ENCODE measurements around the gene CREBL2.
"Not testable (repeated sequence)": the region's sequence is repeated elsewhere in the genome, so short reads cannot be mapped to it uniquely, and the experiment has no call there.

CREBL2 gene

DNA sequence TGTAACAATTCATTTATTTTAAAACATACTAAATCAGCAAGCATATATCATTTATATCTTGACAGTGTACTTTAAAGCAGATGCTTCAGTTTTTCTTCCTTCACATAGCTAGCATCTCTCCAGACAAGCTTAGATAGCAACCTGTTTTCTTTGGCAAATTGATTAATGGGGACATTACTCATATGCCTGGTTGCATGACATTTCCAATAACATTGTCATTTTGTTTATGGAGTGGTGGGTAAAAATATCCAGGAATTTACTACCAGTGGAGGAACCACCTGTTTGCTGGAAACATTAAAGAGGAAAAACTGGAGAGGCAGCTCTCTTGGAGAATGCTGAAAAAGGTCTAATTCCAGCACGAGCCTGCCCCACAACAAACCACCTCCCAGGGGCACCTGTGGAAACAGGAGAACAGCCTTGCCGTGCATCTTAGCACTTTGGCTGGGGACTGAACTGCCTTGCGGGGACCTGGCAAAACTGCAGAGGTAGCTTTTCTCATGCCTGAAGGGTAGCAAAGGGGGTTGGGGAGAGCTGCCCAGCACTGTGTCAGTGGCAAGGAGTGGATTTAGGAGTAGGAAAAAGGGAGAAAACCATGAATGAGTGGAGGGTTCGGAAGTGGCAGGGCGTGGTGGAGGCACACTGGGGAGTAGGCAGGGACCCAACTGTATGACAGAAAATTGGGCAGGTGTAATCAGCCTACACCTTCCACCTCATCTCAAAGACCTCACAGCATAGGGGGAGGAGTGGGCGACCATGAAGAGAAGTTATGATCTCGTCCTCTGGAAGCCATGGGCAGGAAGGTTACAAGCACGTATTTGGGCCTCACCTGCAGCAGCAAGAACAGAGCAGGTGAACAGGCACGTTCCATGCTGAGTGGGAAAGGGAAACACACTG lies 11.7 kb upstream of the CREBL2 start:
- DNase-seq, result no peak

- no peak for DNase-seq
These were observed 11.0 kb upstream of the CREBL2 start for GRCh38 chr12:12600659-12601058.

DNA sequence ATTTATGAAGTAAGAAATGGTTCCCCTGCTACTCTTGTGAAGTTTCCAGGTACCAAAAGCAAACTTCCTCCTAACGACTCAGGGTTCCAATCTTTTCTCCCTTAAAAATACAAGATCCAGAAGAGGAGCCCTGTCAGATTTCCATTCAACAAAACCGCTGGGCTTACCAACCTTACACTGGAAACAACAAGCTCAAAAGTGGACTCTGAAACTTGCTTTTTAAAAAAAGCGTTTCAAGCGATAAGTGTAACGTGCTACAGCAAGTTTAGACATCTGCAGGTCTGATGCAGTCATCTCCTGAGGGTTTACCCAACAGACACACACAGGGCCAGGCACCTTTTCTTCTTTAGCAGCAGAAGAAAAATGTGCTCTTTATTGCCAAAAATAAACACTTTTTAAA lies 6.9 kb upstream of the CREBL2 start:
- DNase-seq, result no peak

DNA sequence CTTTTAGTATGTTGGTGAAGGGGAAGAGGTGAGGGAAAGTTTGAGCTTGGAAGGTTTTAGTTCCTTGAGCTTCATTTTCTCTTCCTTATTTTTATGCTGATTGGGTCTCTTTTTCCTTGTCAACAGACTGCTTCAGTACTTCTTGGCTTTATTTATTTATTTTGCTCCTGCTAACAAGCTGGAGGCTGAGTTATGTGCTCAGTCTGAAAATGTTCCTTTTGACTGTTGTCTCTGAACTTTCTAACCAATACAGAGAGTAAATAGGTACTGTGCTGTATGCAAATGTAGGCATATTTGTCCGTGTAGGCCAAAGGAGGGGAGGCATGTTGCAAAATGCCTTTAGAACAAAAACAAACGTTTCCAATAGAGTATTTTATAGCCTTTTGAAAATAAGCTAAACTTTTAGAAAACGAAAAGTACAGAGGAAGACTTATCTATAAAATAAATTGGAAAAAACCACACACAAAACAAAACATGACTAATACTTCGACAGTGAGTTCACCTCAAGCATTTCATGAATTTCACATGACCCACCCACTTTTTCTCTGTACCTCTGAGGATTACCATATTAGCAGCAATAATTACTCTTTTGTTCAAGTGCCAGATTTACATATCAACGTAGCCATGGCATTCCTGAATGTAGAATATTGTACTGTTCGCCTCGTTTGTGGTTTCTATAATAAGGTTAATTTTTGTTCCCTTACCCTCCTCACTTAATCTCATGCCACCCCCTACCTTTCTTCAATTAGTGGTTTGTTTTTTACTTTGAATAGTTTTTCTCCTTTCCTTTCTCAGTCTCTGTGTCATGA lies 4.7 kb upstream of the CREBL2 start:
- no peak for DNase-seq

DNA sequence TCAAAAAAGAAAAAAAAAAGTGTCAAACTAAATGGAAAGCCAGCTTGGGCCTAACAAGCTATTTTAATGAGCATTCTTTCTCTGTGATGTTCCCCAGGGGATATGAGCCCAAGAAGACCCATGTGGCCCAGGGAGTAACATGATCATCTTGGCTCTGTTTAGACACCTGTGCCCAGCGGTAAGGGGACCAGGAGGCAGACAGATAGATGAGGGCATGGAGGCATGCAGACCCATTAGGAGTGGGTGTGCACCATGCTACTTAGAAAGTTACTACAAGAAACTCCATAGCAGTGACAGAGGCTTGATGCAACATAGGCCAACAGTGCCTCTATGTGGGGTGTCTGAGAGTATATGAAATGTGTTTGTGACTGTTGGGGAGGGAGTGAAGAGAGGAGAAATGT lies 3.1 kb upstream of the CREBL2 start:
- DNase-seq, result no peak

DNA sequence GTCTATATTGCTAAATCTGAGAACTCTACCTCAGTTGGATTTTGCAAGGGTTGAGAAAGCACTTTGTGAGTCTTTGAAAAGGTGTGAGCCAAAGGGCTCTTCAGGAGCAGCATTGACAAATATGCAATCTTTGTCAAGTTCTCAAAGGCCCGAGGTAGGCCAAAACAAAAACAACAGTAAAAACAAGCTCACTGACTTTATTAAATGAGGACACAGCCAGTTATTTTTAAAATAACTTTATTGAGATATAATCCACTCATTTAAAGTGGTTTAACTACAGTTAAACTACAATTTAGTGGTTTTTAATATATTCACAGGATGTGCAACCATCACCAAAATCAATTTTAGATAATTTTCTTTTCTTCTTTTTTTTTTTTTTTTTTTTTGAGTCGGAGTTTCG lies 2.0 kb upstream of the CREBL2 start:
- DNase-seq, result no peak

DNA sequence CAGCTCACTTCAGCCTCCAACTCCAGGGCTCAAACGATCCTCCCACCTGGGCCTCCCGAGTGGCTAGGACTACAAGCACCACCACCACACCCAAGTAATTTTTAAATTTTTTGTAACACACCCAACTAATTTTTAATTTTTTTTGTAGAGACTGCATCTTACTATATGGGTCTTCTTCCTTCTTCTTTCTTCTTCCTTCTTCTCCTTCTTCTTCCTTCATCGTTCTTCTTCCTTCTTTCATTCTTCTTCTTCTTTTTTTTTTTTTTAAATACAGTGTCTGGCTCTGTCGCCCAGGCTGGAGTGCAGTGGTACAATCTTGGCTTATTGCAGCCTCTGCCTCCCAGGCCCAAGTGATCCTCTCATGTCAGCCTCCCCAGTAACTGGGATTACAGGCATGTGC lies 965 bp upstream of the CREBL2 start:
- no peak for DNase-seq

- DNase-seq, result no peak
These were observed 682 bp downstream of the CREBL2 start for GRCh38 chr12:12612358-12612757.

DNA sequence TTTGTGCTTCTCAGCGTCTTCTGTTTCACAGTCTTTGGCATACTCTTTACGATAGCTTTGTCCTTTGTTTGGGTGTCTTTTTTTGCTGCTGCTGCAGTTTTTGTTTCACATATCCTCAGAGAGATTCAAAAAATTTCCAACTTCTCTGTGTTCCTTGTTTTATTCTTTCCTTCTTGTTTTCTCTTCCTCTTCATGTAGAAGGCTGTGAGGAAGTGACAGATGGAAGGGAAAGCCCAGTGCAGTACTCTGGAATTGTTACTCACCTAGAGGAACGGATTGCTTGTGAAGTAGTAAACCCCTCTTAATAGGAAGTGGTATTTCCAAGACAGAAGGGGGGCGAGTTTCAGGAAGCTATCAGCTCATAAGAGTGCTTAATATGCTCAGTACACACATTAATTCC lies 1.7 kb downstream of the CREBL2 start:
- DNase-seq, result no peak

DNA sequence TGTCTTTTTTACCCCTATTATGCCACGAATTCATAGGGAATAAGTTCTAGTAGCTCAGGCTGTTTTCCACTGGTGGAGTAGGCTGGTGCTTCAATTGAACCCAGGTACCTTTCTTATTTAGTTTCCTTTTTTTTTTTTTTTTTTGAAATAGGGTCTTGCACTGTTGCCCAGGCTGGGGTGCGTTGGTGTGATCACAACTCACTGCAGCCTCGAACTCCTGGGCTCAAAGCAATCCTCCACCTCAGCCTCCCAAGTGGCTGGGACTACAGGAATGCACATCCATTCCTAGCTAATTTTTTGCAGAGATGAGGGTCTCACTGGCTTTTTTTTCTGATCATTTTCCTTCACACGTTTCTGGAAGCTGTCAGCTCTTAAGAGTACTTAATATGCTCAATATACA lies 2.7 kb downstream of the CREBL2 start:
- DNase-seq, result no peak

DNA sequence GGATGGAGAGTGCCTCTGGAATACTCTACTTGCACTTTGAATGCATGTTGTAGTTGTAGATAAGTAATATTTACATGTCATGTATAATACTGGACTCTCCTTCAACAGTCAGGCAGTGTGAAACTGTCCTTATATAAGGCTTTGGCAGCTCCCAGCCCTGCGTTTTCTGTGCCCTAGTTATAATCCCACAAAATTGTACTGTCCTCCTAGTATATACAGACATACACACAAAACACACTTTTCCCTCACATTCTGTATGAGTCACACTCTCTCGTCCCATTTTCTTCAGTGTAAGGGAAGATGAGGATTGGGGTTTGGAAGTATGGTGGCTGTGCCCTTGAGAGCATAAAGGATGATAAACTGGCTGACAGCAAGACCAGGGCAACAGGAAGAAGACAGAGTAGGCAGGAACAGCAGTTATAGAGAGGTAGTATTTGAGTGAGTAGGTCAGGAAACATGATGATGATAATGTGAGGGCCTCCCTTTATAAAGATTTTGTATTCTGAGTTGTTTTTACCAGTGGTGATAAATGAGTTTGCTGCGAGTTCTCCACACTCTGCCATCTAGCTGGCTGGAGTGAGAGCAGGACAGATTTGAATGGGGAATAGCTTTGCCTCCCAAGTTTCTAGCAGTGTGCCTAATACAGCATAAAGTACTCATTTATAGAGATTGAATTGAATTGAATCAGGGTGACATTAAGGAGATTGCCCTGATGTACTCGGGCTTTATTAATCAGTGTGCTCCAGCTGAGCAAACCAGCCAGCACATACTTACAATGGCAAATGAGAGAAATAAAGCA lies 5.0 kb downstream of the CREBL2 start:
- no peak for DNase-seq

DNA sequence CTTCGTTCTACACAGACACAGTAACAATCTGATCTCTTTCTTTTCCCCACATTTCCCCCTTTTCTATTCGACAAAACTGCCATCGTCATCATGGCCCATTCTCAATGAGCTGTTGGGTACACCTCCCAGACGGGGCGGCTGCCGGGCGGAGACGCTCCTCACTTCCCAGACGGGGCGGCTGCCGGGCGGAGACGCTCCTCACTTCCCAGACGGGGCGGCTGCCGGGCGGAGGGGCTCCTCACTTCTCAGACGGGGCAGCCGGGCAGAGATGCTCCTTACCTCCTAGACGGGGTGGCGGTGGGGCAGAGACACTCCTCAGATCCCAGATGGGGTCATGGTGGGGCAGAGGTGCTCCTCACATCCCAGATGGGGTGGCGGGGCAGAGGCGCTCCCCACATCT lies 6.4 kb downstream of the CREBL2 start:
- not testable (repeated sequence) for DNase-seq

- DNase-seq, result no peak
These were observed 9.1 kb downstream of the CREBL2 start for GRCh38 chr12:12620730-12621315.

DNA sequence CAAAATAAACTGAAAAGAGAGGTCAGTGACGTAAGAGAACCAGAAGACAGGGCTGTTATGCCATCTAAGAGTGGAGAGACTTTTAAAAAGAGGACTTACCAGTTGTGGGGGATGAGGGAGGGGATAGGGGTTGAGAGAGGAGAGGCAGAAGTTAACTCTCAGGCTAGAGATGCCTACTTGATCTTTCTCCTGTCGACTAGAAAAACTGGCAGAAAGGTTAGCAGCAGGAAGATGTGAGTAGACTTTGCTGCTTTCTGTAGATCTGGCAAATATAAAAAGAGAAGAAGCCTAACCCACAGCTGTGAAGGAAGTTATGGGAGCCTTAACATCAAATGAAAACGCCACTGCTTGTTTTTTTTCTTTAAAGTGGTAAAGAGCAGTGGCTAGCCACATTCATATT lies 10.7 kb downstream of the CREBL2 start:
- no peak for DNase-seq

GRCh38 chr12:12624498-12624992 lies 12.9 kb downstream of the CREBL2 start:
- DNase-seq, result no peak

GRCh38 chr12:12626471-12626870 lies 14.8 kb downstream of the CREBL2 start:
- DNase-seq, result no peak

DNA sequence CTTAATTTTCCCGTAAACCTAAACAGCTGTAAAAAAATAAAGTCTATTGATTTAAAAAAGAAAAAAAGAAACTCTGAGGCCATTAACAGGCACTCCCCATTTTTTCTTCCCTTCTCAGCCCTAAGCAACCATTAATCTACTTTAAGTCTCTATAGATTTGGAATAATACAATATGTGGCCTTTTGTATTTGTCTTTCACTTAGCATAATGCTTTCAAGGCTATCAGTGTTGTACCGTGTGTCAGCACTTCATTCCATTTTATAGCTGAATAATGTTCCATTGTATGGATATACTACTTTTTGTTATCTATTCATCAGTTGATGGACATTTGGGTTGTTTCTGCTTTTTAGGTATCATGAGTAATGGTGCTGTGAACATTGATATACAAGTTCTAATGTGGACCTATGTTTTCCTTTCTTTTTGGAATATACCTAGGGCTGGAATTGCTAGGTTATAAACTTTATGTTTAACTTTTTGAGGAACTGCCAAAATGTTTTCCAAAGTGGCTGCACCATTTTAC lies 15.7 kb downstream of the CREBL2 start:
- DNase-seq, result no peak

DNA sequence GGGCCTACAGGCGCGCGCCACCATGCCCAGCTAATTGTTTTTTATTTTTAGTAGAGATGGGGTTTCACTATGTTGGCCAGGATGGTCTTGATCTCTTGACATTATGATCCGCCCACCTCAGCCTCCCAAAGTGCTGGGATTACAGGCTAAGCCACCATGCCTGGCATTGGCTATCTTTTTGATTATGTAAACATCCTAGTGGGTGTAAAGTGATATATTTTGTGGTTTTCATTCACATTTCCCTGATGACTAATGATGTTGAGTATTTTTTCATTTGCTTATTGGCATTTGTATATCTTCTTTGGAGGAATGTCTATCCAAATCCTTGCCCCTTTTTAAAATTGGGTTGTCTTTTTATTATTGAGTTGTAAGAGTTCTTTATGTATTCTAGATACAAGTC lies 16.3 kb downstream of the CREBL2 start:
- no peak for DNase-seq

- DNase-seq, result no peak
These were observed 19.2 kb downstream of the CREBL2 start for GRCh38 chr12:12630850-12631249.

DNA sequence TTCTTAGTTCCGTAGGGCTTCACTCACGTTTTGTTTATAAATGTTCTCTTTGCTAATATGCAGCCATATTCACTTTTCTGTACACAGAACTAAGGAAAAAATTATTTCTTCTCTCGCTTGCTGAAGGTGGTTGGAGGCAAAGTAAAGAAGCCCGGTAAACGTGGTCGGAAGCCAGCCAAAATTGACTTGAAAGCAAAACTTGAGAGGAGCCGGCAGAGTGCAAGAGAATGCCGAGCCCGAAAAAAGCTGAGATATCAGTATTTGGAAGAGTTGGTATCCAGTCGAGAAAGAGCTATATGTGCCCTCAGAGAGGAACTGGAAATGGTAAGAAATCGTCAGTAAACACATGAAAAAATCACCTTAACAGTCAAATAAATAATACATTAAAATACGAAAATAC lies 24.0 kb downstream of the CREBL2 start:
- DNase-seq, result no peak

GRCh38 chr12:12636641-12637040 lies 25.0 kb downstream of the CREBL2 start:
- no peak for DNase-seq

- not testable (repeated sequence) for DNase-seq
These were observed 28.3 kb downstream of the CREBL2 start for GRCh38 chr12:12639995-12640394.
